Body of pancreas (tissue), 4 donors: ENCODE data around the gene CSRP1.

ENCODE experiments used
- POLR2A ChIP-seq, 3 donors: fragments of 450-650 bp; IDR thresholded peaks; one replicate each; pipeline ENCODE4 v1.6.1; 2016; ENCODE audit warnings: antibody characterized with exemption in 3 of 3, mild to moderate bottlenecking in 2 of 3
- TF ChIP-seq, protein P1 (sequence below), 7 experiments: fragments of 450-650 bp in 4 of 7; fragments of 200-600 bp in 3 of 7; sonication (generic) in 3 of 7; IDR thresholded peaks; one replicate each; pipeline ENCODE4 v1.5.1; 2016 to 2019; ENCODE audit warnings: antibody characterized with exemption in 7 of 7

DNA sequence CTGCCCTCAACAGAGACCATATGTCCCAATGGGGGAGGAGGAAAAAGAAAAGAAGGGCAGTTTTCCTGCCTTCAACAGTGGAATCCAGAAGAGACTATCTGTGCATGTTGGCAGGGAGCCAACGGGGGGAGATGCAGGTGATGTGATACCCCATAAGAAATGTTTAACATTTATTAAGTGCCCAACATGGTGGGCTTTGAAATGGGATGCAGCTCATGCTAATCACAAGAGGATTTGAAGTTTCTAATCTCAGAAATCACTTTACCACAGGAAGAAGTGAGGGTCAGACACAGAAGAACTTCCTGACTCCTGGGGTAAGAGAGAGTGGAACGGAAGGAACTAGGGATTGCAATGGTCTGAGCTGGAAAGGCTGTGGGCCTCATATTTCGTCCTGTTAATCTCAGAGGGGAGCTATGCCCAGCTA lies 16.2 kb downstream of the CSRP1 start:
- TF ChIP-seq, protein P1, sequence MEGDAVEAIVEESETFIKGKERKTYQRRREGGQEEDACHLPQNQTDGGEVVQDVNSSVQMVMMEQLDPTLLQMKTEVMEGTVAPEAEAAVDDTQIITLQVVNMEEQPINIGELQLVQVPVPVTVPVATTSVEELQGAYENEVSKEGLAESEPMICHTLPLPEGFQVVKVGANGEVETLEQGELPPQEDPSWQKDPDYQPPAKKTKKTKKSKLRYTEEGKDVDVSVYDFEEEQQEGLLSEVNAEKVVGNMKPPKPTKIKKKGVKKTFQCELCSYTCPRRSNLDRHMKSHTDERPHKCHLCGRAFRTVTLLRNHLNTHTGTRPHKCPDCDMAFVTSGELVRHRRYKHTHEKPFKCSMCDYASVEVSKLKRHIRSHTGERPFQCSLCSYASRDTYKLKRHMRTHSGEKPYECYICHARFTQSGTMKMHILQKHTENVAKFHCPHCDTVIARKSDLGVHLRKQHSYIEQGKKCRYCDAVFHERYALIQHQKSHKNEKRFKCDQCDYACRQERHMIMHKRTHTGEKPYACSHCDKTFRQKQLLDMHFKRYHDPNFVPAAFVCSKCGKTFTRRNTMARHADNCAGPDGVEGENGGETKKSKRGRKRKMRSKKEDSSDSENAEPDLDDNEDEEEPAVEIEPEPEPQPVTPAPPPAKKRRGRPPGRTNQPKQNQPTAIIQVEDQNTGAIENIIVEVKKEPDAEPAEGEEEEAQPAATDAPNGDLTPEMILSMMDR (IDR thresholded peaks at IDR 0.05) = no peak
- TF ChIP-seq POLR2A (IDR thresholded peaks at IDR 0.05) = no peak
